ENCODE results near the gene NKD1. TPM values are rescaled to one million over a fixed set of nuclear protein-coding genes. Genes with fewer than 3 reads are reported as not detected.

NKD1 gene
- total RNA-seq, 2 experiments from 2014 or later, result 0.26 to 0.44 TPM

DNA sequence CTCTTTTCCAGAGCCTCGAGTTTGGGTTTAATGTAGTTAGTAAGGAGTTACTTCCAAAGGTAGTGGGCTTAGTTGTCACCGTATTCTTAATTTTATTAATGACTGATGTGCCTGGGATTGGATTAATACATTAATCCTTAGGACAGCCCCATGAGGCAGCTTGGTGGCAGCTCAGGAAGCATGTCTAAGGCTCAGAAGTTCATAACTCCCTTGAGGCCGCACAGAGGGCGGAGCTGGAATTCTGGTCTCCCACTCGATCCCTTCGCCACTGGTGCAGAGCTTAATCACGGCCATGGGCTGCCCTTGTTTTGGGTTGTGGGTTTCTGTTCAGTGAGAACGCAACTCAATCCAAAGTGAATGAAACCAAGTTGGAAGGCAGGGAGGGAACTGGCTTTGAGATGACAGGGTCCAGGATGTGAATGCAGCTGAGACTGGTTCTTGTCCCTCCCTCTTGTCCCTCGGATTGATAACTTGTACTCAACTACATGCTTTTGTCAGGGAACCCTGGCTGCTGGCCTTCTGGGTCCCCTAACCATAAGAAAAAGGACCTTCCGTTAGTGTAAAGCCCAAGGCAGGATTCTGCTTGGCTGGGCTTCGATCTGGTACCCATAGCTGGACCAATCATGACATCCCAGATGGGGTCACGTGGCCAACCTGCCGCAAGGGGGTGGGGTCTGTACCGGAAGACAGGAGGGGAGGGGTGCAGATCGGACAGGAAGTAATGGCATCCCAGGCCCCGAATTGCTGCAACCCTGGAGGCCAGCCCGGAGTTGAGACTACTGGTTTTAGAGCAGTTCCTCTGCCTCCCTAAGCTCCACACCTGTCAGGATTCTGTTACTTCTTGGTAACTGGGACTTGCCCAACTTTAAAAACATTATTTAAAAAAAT, 87.6 kb downstream of the NKD1 start:
- Mint-ChIP-seq H3K4me3 (no peak overlapping the region), H3K9me3 (ENCODE audit: insufficient read depth) (no peaks in the 10 kb centered on the region), H3K27me3 (ENCODE audit: low read depth) (no peaks in the 10 kb centered on the region), H3K27ac (no peak overlapping the region), H3K4me1 (ENCODE audit: low read depth) (peaks cover 4% of the 10 kb centered on the region), H3K36me3 (ENCODE audit: low read depth) (no peaks in the 10 kb centered on the region)
- CTCF ChIA-PET, result interaction anchor here (0.9 to 1.6 kb wide), 5 partner anchors 9 to 171 kb away, joined by 3 to 8 read pairs (median 4); no protein-coding TSS in a partner anchor
- DNase-seq, result peak; percentile 44
- POLR2A ChIA-PET, result no interaction called here
- ATAC-seq, result peak; percentile 33

GRCh38 chr16:50636753-50637374, 88.7 kb downstream of the NKD1 start:
- H3K27me3 Mint-ChIP-seq (ENCODE audit: low read depth), result no peaks in the 10 kb centered on the region
- ATAC-seq (no peak), DNase-seq (no peak)
- H3K4me1 Mint-ChIP-seq (ENCODE audit: low read depth), result peaks cover 4% of the 10 kb centered on the region
- no peaks in the 10 kb centered on the region for H3K36me3 Mint-ChIP-seq (ENCODE audit: low read depth)
- H3K4me3 Mint-ChIP-seq, result no peak overlapping the region
- ChIA-PET POLR2A (no interaction called here), CTCF (interaction anchor here (1.0 to 1.6 kb wide), 3 partner anchors 28 to 170 kb away, joined by 3 to 8 read pairs (median 4); no protein-coding TSS in a partner anchor)
- H3K27ac Mint-ChIP-seq, result no peak overlapping the region
- no peaks in the 10 kb centered on the region for H3K9me3 Mint-ChIP-seq (ENCODE audit: insufficient read depth)

DNA sequence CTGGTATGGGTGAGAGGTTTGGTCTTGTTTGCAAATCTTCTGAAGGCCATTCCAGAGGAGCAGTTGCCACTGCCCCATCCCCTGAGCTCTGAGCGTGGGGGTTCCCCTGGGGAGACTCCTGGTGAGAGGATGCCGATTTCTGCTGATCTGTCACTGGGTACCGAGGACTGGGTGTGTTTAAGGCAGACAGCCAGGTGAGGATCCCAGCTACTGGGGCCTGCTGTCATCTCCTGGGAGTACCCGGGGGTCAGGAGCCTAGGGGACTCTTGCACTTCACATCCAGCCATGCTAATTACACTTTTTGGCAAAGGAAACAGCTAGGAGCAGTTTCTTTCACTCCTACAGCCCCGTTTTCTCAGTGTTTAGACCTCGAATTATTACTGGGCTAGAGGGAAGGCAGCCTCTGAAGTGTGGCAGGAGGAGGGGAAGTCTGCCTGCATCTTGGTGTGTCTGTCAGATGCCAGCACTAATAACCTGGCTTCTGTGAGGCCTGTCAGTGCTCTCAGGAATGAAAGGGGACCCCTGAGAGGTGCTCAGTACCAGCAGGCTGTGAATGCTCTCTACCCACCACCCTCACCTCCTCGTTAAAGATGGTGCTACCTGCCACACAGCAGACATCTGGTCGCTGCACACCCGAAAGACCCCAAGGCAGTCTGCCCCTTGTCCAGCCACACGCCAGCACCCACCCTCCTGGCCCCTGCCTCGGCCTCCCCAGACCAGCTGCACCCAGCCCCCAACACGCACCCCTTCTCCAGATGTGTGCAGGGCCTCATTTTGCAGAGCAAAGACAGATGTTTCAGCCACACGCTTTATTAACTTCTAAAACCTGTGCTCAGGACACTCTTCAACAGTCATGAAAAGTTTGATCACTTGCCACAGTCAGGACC, 89.8 kb downstream of the NKD1 start:
- H3K4me3 Mint-ChIP-seq, result no peak overlapping the region
- CTCF ChIA-PET, result interaction anchor here (1.6 kb wide), 1 partner anchor 168 kb away, joined by 8 read pairs; no protein-coding TSS in a partner anchor

GRCh38 chr16:50638816-50639670, 90.8 kb downstream of the NKD1 start:
- DNase-seq (no peak), ATAC-seq (no peak)
- ChIA-PET POLR2A (no interaction called here), CTCF (interaction anchor here (1.9 kb wide), 1 partner anchor 27 kb away, joined by 8 read pairs; no protein-coding TSS in a partner anchor)
- Mint-ChIP-seq H3K4me1 (ENCODE audit: low read depth) (peaks cover 4% of the 10 kb centered on the region), H3K36me3 (ENCODE audit: low read depth) (no peaks in the 10 kb centered on the region), H3K27me3 (ENCODE audit: low read depth) (no peaks in the 10 kb centered on the region), H3K4me3 (no peak overlapping the region), H3K9me3 (ENCODE audit: insufficient read depth) (no peaks in the 10 kb centered on the region), H3K27ac (no peak overlapping the region)

More for the DNA sequence above, 89.8 kb downstream of the NKD1 start:
- no peaks in the 10 kb centered on the region for H3K27me3 Mint-ChIP-seq (ENCODE audit: low read depth)
- H3K36me3 Mint-ChIP-seq (ENCODE audit: low read depth), result no peaks in the 10 kb centered on the region
- H3K9me3 Mint-ChIP-seq (ENCODE audit: insufficient read depth), result no peaks in the 10 kb centered on the region
- ATAC-seq (no peak), DNase-seq (no peak)
- peaks cover 4% of the 10 kb centered on the region for H3K4me1 Mint-ChIP-seq (ENCODE audit: low read depth)
- H3K27ac Mint-ChIP-seq, result no peak overlapping the region
- POLR2A ChIA-PET, result no interaction called here

DNA sequence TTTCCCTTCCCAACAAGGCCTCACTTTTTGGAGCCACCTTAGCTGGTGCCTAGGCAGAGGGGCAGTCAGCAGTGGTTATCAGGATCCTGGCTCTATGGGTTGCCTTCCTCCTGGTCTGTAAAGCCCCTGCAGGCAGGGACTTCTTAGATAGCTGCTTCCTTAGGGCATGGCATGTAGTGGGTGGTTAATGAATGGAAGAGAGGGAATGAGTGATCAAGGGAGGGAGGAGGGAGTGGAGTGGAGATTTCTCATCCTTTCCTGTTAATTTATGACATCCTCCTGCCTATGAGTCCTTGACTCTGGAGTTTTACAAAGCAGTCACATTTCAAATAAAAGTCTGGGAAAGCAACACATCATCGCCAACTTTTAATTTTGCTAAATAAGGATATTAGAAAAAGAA, 92.2 kb downstream of the NKD1 start:
- H3K4me3 Mint-ChIP-seq, result no peak overlapping the region
- no peaks in the 10 kb centered on the region for H3K9me3 Mint-ChIP-seq (ENCODE audit: insufficient read depth)
- DNase-seq (no peak), ATAC-seq (no peak)
- ChIA-PET CTCF (interaction anchor here (1.3 to 1.9 kb wide), 2 partner anchors 25 to 166 kb away, joined by 4 to 8 read pairs; no protein-coding TSS in a partner anchor), POLR2A (no interaction called here)
- no peaks in the 10 kb centered on the region for H3K36me3 Mint-ChIP-seq (ENCODE audit: low read depth)
- no peak overlapping the region for H3K27ac Mint-ChIP-seq
- H3K27me3 Mint-ChIP-seq (ENCODE audit: low read depth), result no peaks in the 10 kb centered on the region
- H3K4me1 Mint-ChIP-seq (ENCODE audit: low read depth), result peaks cover 4% of the 10 kb centered on the region

GRCh38 chr16:50640919-50641817, 93.0 kb downstream of the NKD1 start:
- no peak for DNase-seq

GRCh38 chr16:50641818-50642187, 93.6 kb downstream of the NKD1 start:
- no peak for ATAC-seq
- Mint-ChIP-seq H3K27me3 (ENCODE audit: low read depth) (no peaks in the 10 kb centered on the region), H3K9me3 (ENCODE audit: insufficient read depth) (no peaks in the 10 kb centered on the region), H3K4me3 (no peak overlapping the region), H3K27ac (no peak overlapping the region), H3K36me3 (ENCODE audit: low read depth) (no peaks in the 10 kb centered on the region), H3K4me1 (ENCODE audit: low read depth) (peaks cover 2% of the 10 kb centered on the region)
- no peak for DNase-seq
- POLR2A ChIA-PET, result no interaction called here
- CTCF ChIA-PET, result interaction anchor here (1.3 to 1.9 kb wide), 2 partner anchors 14 to 165 kb away, joined by 4 to 6 read pairs; no protein-coding TSS in a partner anchor

More at GRCh38 chr16:50640919-50641817, 93.0 kb downstream of the NKD1 start:
- no peak overlapping the region for H3K4me3 Mint-ChIP-seq
- no peaks in the 10 kb centered on the region for H3K27me3 Mint-ChIP-seq (ENCODE audit: low read depth)
- H3K27ac Mint-ChIP-seq, result no peak overlapping the region
- H3K36me3 Mint-ChIP-seq (ENCODE audit: low read depth), result no peaks in the 10 kb centered on the region
- ChIA-PET CTCF (interaction anchor here (1.3 to 1.9 kb wide), 2 partner anchors 14 to 165 kb away, joined by 4 to 6 read pairs; no protein-coding TSS in a partner anchor), POLR2A (no interaction called here)
- no peak for ATAC-seq
- no peaks in the 10 kb centered on the region for H3K9me3 Mint-ChIP-seq (ENCODE audit: insufficient read depth)
- peaks cover 2% of the 10 kb centered on the region for H3K4me1 Mint-ChIP-seq (ENCODE audit: low read depth)

DNA sequence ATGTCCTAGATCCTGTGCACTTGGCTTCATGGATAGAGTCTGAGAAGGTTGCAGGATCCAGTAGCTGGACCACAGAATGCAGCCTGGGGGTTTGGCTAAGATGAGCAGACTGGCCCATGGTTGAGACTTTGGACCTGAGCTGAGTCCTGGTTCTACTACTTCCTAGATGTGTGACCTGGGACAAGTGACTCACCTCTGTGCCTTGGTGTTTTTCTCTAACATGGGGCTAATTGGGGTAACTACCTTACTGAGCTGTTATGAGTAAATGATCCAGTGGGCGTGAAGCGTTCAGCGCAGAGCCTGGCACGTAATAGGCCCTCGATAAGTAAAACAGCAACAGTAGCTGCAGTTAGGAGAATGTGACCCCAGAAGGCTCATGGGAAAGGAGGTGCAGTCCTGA, 94.2 kb downstream of the NKD1 start:
- H3K9me3 Mint-ChIP-seq (ENCODE audit: insufficient read depth), result no peaks in the 10 kb centered on the region
- no peak for ATAC-seq
- peaks cover 2% of the 10 kb centered on the region for H3K4me1 Mint-ChIP-seq (ENCODE audit: low read depth)
- POLR2A ChIA-PET, result no interaction called here
- no peaks in the 10 kb centered on the region for H3K27me3 Mint-ChIP-seq (ENCODE audit: low read depth)
- no peak overlapping the region for H3K27ac Mint-ChIP-seq
- no peak for DNase-seq
- no peak overlapping the region for H3K4me3 Mint-ChIP-seq
- CTCF ChIA-PET, result interaction anchor here (1.3 to 1.9 kb wide), 4 partner anchors 15 to 164 kb away, joined by 4 to 8 read pairs (median 6); no protein-coding TSS in a partner anchor
- no peaks in the 10 kb centered on the region for H3K36me3 Mint-ChIP-seq (ENCODE audit: low read depth)

- Mint-ChIP-seq H3K36me3 (ENCODE audit: low read depth) (no peaks in the 10 kb centered on the region), H3K9me3 (ENCODE audit: insufficient read depth) (no peaks in the 10 kb centered on the region), H3K4me1 (ENCODE audit: low read depth) (peaks cover 2% of the 10 kb centered on the region), H3K27me3 (ENCODE audit: low read depth) (peaks cover 1% of the 10 kb centered on the region), H3K4me3 (no peak overlapping the region), H3K27ac (no peak overlapping the region)
- ATAC-seq (no peak), DNase-seq (no peak)
- ChIA-PET CTCF (interaction anchor here (0.7 to 1.5 kb wide), 7 partner anchors 22 to 289 kb away, joined by 3 to 8 read pairs (median 4); no protein-coding TSS in a partner anchor), POLR2A (no interaction called here)
Measured at GRCh38 chr16:50643192-50643591, 95.0 kb downstream of the NKD1 start.

DNA sequence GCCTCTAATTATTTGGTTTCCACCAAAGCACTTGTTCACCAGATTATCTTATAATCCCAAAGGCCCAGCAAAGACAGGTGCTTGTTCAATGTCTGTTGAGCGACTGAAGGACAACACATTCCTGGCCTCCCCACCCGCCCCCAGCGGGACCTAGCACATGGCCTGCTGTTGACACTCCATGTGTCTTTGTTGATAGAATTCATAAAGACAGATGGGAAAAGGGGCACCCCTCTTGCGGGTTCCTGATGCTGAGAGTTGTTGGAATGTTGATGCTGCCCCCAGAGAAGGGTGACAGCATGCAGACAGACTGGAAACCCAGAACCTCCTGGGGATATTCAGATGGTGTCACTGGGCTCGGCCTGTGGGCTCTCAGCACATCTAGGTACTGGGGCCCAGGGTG, 96.0 kb downstream of the NKD1 start:
- no peak for DNase-seq
- POLR2A ChIA-PET, result no interaction called here
- Mint-ChIP-seq H3K4me1 (ENCODE audit: low read depth) (peaks cover 2% of the 10 kb centered on the region), H3K36me3 (ENCODE audit: low read depth) (no peaks in the 10 kb centered on the region), H3K27ac (no peak overlapping the region), H3K9me3 (ENCODE audit: insufficient read depth) (no peaks in the 10 kb centered on the region), H3K27me3 (ENCODE audit: low read depth) (peaks cover 2% of the 10 kb centered on the region), H3K4me3 (no peak overlapping the region)
- ATAC-seq, result no peak
- CTCF ChIA-PET, result interaction anchor here (1.0 to 1.6 kb wide), 8 partner anchors 10 to 387 kb away, joined by 3 to 10 read pairs (median 4); no protein-coding TSS in a partner anchor

Measured in activated CD8-positive, alpha-beta T cell treated with anti-CD3 and anti-CD28 coated beads, Interleukin-2, amount 10 ng/mL, durations not matched to agents 7 days and 5 days (primary cell).